Epithelial cell of proximal tubule (primary cell): ENCODE results near the gene CCDC117. TPM values are rescaled to one million over a fixed set of nuclear protein-coding genes. Genes with fewer than 3 reads are reported as not detected.
"Not testable (repeated sequence)": the region's sequence is repeated elsewhere in the genome, so short reads cannot be mapped to it uniquely, and the experiment has no call there.

Experiments used
- DNase-seq: peaks from one replicate; pipeline ENCODE4 v3.0.0-alpha.2; 2011; ENCODE audit warnings: low read depth
- H3K4me3 ChIP-seq: 2 replicates; pipeline ENCODE4 v1.5.1; 2011; ENCODE audit warnings: low read depth, mild to moderate bottlenecking, low read length
- CTCF ChIP-seq: conservative IDR thresholded peaks from 2 replicates; pipeline ENCODE4 v1.5.1; 2012; ENCODE audit warnings: low read depth, mild to moderate bottlenecking, low read length
- total RNA-seq: library from RNA; depleted of rRNA; stranded (reverse); fragments of >200 nt; gene quantifications from 2 replicates; pipeline ENCODE4 v1.2.3, GENCODE V29; 2015

Gene CCDC117
- total RNA-seq, 1 donor from 2014 or later, result 17.1 TPM

- H3K4me3 ChIP-seq, result no peak overlapping the region
- no peak for TF ChIP-seq CTCF
- DNase-seq, result no peak
Observed at GRCh38 chr22:28817064-28817463, 44.6 kb downstream of the CCDC117 start.

GRCh38 chr22:28817919-28818859 lies 45.7 kb downstream of the CCDC117 start:
- H3K4me3 ChIP-seq, result no peak overlapping the region
- no peak for DNase-seq
- no peak for TF ChIP-seq CTCF

GRCh38 chr22:28819253-28820096 lies 47.0 kb downstream of the CCDC117 start:
- DNase-seq, result no peak
- H3K4me3 ChIP-seq, result no peak overlapping the region
- TF ChIP-seq CTCF, result no peak

- no peak for TF ChIP-seq CTCF
- H3K4me3 ChIP-seq, result no peak overlapping the region
- no peak for DNase-seq
Observed at GRCh38 chr22:28820885-28821284, 48.4 kb downstream of the CCDC117 start.

GRCh38 chr22:28821452-28821851 lies 49.0 kb downstream of the CCDC117 start:
- no peak overlapping the region for H3K4me3 ChIP-seq
- no peak for DNase-seq
- TF ChIP-seq CTCF, result no peak

- H3K4me3 ChIP-seq, result no peak overlapping the region
- TF ChIP-seq CTCF, result no peak
- no peak for DNase-seq
Observed at GRCh38 chr22:28822930-28823551, 50.5 kb downstream of the CCDC117 start.

- DNase-seq, result not testable (repeated sequence)
Observed at GRCh38 chr22:28824455-28824854, 52.0 kb downstream of the CCDC117 start.

GRCh38 chr22:28826430-28826829 lies 53.9 kb downstream of the CCDC117 start:
- H3K4me3 ChIP-seq, DNase-seq: not testable (repeated sequence)

More at GRCh38 chr22:28824455-28824854, 52.0 kb downstream of the CCDC117 start:
- not testable (repeated sequence) for H3K4me3 ChIP-seq
